K562 treated with DMSO at 1 percent for 12 hours (cell line): Measurements from ENCODE around the gene KRT72. TPM values are rescaled to one million over a fixed set of nuclear protein-coding genes. Genes with fewer than 3 reads are reported as not detected.

Experiments
- total RNA-seq: library from RNA; unstranded; fragments of 300-600 nt; gene quantifications from 2 replicates; pipeline ENCODE4 v1.2.3, GENCODE V29; 2022; ENCODE audit not compliant: insufficient read depth

The KRT72 gene
- total RNA-seq: not detected in 2 replicates

DNA sequence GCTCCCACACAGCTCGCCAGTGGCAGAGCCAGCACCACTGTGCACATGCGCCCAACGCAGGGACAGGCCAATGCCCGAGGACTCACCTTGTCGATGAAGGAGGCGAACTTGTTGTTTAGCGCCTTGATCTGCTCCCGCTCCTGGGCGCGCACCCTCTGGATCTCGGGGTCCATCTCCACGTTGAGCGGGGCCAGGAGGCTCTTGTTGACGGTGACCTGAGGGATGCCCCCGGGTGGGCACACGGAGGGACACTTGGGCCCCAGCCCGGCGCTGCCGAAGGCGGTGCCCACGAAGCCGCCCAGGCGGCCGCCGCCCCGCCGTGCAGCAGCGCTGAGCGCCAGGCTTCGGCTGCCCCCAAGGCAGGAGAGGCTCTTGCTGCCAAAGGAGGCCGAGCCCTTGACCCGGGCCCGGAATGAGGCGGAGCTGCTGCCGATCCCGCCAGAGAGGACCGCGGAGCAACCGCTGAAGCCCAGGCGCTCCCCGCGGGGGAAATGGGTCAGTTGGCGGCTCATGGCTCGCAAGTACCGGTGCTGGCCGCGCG lies at the start of gene KRT72:
Gene KRT72, minus strand, starts transcription at position 523 of the 541 bp plus-strand sequence. Its CDS starts 11 bp downstream, at position 512.

DNA sequence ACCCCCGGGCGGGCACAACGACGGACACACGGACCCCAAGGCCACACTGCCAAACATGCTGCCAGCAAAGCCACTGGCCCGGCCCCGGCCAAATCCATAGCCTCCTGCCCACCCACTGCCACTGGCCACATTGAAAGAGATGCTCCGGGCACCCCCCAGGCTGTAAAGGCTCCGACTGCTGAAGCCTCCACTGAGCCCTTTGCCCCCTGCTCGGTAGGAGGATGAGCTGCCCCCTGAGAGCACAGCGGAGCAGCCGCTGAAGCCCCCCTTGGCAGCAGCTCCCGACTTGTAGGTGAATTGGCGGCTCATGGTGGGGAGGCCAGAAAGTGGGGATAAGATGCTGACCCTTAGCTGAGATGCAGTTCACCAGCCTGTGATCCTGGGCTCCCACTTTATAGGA lies 17.0 kb upstream of the KRT72 start, which contains the start of gene KRT73:
Gene KRT73, minus strand, starts transcription at position 344 of the 400 bp plus-strand sequence. Its CDS starts 35 bp downstream, at position 309.

DNA sequence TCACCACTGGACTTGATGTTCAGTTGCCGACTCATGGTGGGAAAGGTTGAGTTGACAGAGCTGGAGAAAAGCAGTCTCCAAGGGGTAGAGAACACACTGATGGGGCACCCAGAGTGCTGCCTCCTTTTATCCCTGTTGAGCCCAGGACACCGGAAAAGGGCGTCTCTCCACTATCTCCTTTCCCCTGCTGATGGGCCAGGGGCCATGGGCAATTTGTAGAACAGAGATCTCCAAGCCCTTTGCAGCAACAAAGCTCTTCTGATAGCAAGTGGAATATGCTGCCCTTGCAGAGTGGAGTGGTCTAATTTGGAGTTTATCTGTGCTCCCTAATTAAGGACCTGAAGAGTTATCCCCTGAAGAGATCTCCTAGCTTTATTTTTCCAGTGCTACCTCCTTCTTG lies 27.5 kb downstream of the KRT72 start, which contains the start of gene KRT74:
Gene KRT74, minus strand, starts transcription at position 101 of the 400 bp plus-strand sequence. Its CDS starts 66 bp downstream, at position 35.

DNA sequence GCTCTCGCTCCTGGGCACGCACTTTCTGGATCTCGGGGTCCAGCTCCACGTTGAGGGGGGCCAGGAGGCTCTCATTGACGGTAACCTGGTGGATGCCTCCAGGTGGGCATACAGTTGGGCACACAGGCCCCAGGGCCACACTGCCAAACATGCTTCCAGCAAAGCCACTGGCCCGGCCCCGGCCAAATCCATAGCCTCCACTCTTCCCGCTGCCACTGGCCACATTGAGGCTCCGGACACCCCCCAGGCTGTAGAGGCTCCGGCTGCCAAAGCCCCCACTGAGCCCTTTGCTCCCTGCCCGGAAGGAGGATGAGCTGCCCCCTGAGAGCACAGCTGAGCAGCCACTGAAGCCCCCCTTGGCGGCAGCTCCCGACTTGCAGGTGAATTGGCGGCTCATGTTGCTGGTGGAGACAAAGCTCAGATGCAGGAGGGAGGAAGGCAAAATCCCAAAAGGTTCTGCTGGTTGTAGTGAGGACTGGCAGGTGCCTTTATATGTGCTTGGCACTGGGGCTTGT lies 48.5 kb downstream of the KRT72 start, which contains the start of gene KRT71:
Gene KRT71, minus strand, starts transcription at position 465 of the 515 bp plus-strand sequence. Its CDS starts 68 bp downstream, at position 397.

Other genes with a start within 250 kb of the KRT72 start
- not detected in 2 replicates for gene KRT85, start 234.0 kb downstream of the KRT72 start, total RNA-seq
- not detected in 2 replicates for gene KRT84, start 215.8 kb downstream of the KRT72 start, total RNA-seq
- not detected in 2 replicates for gene KRT82, start 195.1 kb downstream of the KRT72 start, total RNA-seq
- gene KRT75, start 167.1 kb downstream of the KRT72 start, total RNA-seq: not detected in 2 replicates
- gene KRT6B, start 149.3 kb downstream of the KRT72 start, total RNA-seq: not detected in 2 replicates
- gene KRT6C, start 127.7 kb downstream of the KRT72 start, total RNA-seq: not detected in 2 replicates
- not detected in 2 replicates for gene KRT6A, start 108.2 kb downstream of the KRT72 start, total RNA-seq
- gene KRT5, start 81.1 kb downstream of the KRT72 start, total RNA-seq: not detected in 2 replicates
- not detected in 2 replicates for gene KRT71, start 48.3 kb downstream of the KRT72 start, total RNA-seq
- not detected in 2 replicates for gene KRT74, start 27.6 kb downstream of the KRT72 start, total RNA-seq
- not detected in 2 replicates for gene KRT73, start 17.1 kb upstream of the KRT72 start, total RNA-seq
- gene KRT2, start 50.7 kb upstream of the KRT72 start, total RNA-seq: 0.26 TPM in 1 of 2 replicates, not detected in the other
- not detected in 2 replicates for gene KRT1, start 78.9 kb upstream of the KRT72 start, total RNA-seq
- gene KRT77, start 102.1 kb upstream of the KRT72 start, total RNA-seq: not detected in 2 replicates
- gene KRT76, start 175.9 kb upstream of the KRT72 start, total RNA-seq: not detected in 2 replicates
- not detected in 2 replicates for gene KRT3, start 194.7 kb upstream of the KRT72 start, total RNA-seq
- not detected in 2 replicates for gene KRT4, start 212.7 kb upstream of the KRT72 start, total RNA-seq
- not detected in 2 replicates for gene KRT79, start 232.8 kb upstream of the KRT72 start, total RNA-seq
- not detected in 2 replicates for gene KRT78, start 247.5 kb upstream of the KRT72 start, total RNA-seq